Fibroblast of mammary gland (primary cell): Measurements from ENCODE around the gene LY9.

Source experiments
- DNase-seq: peaks from one replicate; pipeline ENCODE4 v3.0.0-alpha.2; 2010; ENCODE audit warnings: low read depth
- H3K4me3 ChIP-seq: 2 replicates; pipeline ENCODE4 v1.5.1; 2011; ENCODE audit warnings: low read depth, mild to moderate bottlenecking, low read length, moderate library complexity; ENCODE audit not compliant: control insufficient read depth
- CTCF ChIP-seq: conservative IDR thresholded peaks from 2 replicates; pipeline ENCODE4 v1.5.1; 2011; ENCODE audit warnings: low read depth, low read length, inconsistent platforms; ENCODE audit not compliant: control insufficient read depth, insufficient read depth

The LY9 gene

GRCh38 chr1:160800645-160801408, 4.9 kb downstream of the LY9 start:
- DNase-seq: no peak
- TF ChIP-seq CTCF: no peak
- no peak overlapping the region for H3K4me3 ChIP-seq

GRCh38 chr1:160801836-160802580, 6.0 kb downstream of the LY9 start:
- no peak for DNase-seq
- no peak overlapping the region for H3K4me3 ChIP-seq
- TF ChIP-seq CTCF: no peak

GRCh38 chr1:160806109-160806665, 10.2 kb downstream of the LY9 start:
- DNase-seq: no peak
- TF ChIP-seq CTCF: no peak
- no peak overlapping the region for H3K4me3 ChIP-seq

- TF ChIP-seq CTCF: no peak
- no peak overlapping the region for H3K4me3 ChIP-seq
- DNase-seq: no peak
Observed at GRCh38 chr1:160806784-160807183, 10.8 kb downstream of the LY9 start.

- no peak for TF ChIP-seq CTCF
- H3K4me3 ChIP-seq: no peak overlapping the region
- DNase-seq: no peak
Observed at GRCh38 chr1:160807247-160807646, 11.3 kb downstream of the LY9 start.

- DNase-seq: no peak
- no peak overlapping the region for H3K4me3 ChIP-seq
- no peak for TF ChIP-seq CTCF
Observed at GRCh38 chr1:160807738-160808137, 11.8 kb downstream of the LY9 start.
